GM23248 (cell line): Measurements from ENCODE around the gene RPL37A.

Experiments used
- EZH2 ChIP-seq: fragments of 200-600 bp; sonication (generic); IDR thresholded peaks from 2 replicates; pipeline ENCODE4 v1.6.1; 2018; ENCODE audit warnings: antibody characterized with exemption, mild to moderate bottlenecking; ENCODE audit not compliant: insufficient read depth, poor library complexity, severe bottlenecking
- EZH2phosphoT487 ChIP-seq: fragments of 200-600 bp; sonication (generic); IDR thresholded peaks from 2 replicates; pipeline ENCODE4 v1.6.1; 2018; ENCODE audit warnings: antibody characterized with exemption, moderate library complexity, mild to moderate bottlenecking, low read depth; ENCODE audit not compliant: insufficient read depth

- no peak for TF ChIP-seq EZH2
- no peak for TF ChIP-seq EZH2phosphoT487
Observed at GRCh38 chr2:216486271-216486670, 12.4 kb upstream of the RPL37A start.
